SK-N-SH treated with all-trans-retinoic acid at 6 μM for 48 hours (cell line): ENCODE measurements around the gene PCED1A.

Experiments used
- ARNTL ChIP-seq: fragments of 450-650 bp; formaldehyde crosslinking; IDR thresholded peaks from 2 replicates; pipeline ENCODE4 v1.5.0; 2020; ENCODE audit warnings: low read depth, mild to moderate bottlenecking, moderate library complexity, borderline replicate concordance
- CSDC2 ChIP-seq: fragments of 250-450 bp; sonication (Bioruptor Pico); IDR thresholded peaks from 2 replicates; pipeline ENCODE4 v1.5.0; 2020; ENCODE audit warnings: mild to moderate bottlenecking, moderate library complexity
- ESRRG ChIP-seq: fragments of 250-450 bp; sonication (Bioruptor Pico); IDR thresholded peaks from 2 replicates; pipeline ENCODE4 v1.6.1; 2021; ENCODE audit warnings: mild to moderate bottlenecking
- GLIS3 ChIP-seq: fragments of 250-450 bp; sonication (Bioruptor Pico); IDR thresholded peaks from 2 replicates; pipeline ENCODE4 v1.5.0; 2020; ENCODE audit warnings: mild to moderate bottlenecking, moderate library complexity
- ISL1 ChIP-seq: fragments of 250-450 bp; sonication (Bioruptor Pico); IDR thresholded peaks from 2 replicates; pipeline ENCODE4 v2.1.2; 2022; ENCODE audit warnings: mild to moderate bottlenecking, moderate library complexity
- PPARA ChIP-seq: fragments of 250-450 bp; sonication (Bioruptor Pico); IDR thresholded peaks from 2 replicates; pipeline ENCODE4 v1.5.0; 2020; ENCODE audit warnings: mild to moderate bottlenecking, borderline replicate concordance
- RARB ChIP-seq: fragments of 250-450 bp; sonication (Bioruptor Pico); IDR thresholded peaks from 2 replicates; pipeline ENCODE4 v1.8.0; 2021; ENCODE audit warnings: mild to moderate bottlenecking, moderate library complexity
- SNAI2 ChIP-seq: fragments of 250-450 bp; sonication (Bioruptor Pico); IDR thresholded peaks from 2 replicates; pipeline ENCODE4 v1.5.0; 2020; ENCODE audit warnings: mild to moderate bottlenecking, moderate library complexity
- TOX ChIP-seq: fragments of 250-450 bp; sonication (Bioruptor Pico); IDR thresholded peaks from 2 replicates; pipeline ENCODE4 v1.8.0; 2021; ENCODE audit warnings: mild to moderate bottlenecking, moderate library complexity, borderline replicate concordance
- ZFP30 ChIP-seq: fragments of 450-650 bp; formaldehyde crosslinking; IDR thresholded peaks from 2 replicates; pipeline ENCODE4 v1.5.0; 2022; ENCODE audit warnings: mild to moderate bottlenecking, moderate library complexity
- TF ChIP-seq, protein P1 (sequence below): fragments of 250-450 bp; sonication (Bioruptor Pico); IDR thresholded peaks from 2 replicates; pipeline ENCODE4 v1.8.0; 2020; ENCODE audit warnings: mild to moderate bottlenecking, moderate library complexity, borderline replicate concordance
- TF ChIP-seq, protein P2 (sequence below): fragments of 250-450 bp; sonication (Bioruptor Pico); IDR thresholded peaks from 2 replicates; pipeline ENCODE4 v1.5.1; 2020; ENCODE audit warnings: low read depth, mild to moderate bottlenecking, moderate library complexity
- TF ChIP-seq, protein P3 (sequence below): fragments of 250-450 bp; sonication (Bioruptor Pico); IDR thresholded peaks from 2 replicates; pipeline ENCODE4 v1.5.1; 2021; ENCODE audit warnings: mild to moderate bottlenecking, moderate library complexity

DNA sequence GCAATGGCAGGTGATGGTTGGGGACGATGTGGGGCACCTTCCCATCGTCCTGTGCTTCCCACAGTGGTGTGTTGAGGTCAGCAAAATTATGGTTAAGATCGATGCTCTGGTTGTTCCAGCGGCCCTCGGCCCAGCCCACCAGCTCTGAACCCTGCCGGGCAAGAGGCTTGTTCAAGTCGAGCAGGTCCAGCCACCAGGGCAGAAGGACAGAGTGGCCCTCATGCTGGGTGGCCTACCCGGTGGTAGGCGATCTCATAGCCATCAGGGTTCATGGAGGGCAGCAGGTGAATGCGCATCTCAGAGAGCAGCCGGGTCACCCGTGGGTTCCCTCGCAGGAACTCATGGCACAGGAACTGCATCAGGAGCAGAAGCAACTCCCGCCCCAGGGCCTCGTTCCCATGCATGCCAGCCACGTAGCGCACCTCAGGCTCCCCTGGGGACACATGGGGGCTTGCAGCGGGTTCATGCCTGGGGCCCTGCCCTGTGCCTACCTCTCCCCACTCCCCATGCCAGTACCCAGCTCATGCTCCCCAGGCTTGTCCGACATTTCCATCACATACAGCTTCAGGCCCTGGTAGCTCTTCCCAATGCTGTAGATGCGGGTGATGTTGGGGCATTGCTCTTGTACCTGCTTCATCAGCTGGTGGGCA lies 44.3 kb downstream of the PCED1A start:
- TF ChIP-seq, protein P1, sequence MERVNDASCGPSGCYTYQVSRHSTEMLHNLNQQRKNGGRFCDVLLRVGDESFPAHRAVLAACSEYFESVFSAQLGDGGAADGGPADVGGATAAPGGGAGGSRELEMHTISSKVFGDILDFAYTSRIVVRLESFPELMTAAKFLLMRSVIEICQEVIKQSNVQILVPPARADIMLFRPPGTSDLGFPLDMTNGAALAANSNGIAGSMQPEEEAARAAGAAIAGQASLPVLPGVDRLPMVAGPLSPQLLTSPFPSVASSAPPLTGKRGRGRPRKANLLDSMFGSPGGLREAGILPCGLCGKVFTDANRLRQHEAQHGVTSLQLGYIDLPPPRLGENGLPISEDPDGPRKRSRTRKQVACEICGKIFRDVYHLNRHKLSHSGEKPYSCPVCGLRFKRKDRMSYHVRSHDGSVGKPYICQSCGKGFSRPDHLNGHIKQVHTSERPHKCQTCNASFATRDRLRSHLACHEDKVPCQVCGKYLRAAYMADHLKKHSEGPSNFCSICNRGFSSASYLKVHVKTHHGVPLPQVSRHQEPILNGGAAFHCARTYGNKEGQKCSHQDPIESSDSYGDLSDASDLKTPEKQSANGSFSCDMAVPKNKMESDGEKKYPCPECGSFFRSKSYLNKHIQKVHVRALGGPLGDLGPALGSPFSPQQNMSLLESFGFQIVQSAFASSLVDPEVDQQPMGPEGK (CRISPR knock-in tag): no peak
- no peak for TF ChIP-seq PPARA (CRISPR knock-in tag)
- TF ChIP-seq, protein P2, sequence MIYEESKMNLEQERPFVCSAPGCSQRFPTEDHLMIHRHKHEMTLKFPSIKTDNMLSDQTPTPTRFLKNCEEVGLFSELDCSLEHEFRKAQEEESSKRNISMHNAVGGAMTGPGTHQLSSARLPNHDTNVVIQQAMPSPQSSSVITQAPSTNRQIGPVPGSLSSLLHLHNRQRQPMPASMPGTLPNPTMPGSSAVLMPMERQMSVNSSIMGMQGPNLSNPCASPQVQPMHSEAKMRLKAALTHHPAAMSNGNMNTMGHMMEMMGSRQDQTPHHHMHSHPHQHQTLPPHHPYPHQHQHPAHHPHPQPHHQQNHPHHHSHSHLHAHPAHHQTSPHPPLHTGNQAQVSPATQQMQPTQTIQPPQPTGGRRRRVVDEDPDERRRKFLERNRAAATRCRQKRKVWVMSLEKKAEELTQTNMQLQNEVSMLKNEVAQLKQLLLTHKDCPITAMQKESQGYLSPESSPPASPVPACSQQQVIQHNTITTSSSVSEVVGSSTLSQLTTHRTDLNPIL (CRISPR knock-in tag): no peak
- no peak for TF ChIP-seq ZFP30 (CRISPR knock-in tag)
- TF ChIP-seq TOX (CRISPR knock-in tag): no peak
- TF ChIP-seq ARNTL (CRISPR knock-in tag): no peak
- TF ChIP-seq, protein P3, sequence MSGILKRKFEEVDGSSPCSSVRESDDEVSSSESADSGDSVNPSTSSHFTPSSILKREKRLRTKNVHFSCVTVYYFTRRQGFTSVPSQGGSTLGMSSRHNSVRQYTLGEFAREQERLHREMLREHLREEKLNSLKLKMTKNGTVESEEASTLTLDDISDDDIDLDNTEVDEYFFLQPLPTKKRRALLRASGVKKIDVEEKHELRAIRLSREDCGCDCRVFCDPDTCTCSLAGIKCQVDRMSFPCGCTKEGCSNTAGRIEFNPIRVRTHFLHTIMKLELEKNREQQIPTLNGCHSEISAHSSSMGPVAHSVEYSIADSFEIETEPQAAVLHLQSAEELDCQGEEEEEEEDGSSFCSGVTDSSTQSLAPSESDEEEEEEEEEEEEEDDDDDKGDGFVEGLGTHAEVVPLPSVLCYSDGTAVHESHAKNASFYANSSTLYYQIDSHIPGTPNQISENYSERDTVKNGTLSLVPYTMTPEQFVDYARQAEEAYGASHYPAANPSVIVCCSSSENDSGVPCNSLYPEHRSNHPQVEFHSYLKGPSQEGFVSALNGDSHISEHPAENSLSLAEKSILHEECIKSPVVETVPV (CRISPR knock-in tag): no peak
- no peak for TF ChIP-seq SNAI2 (CRISPR knock-in tag)
- no peak for TF ChIP-seq GLIS3 (CRISPR knock-in tag)
- TF ChIP-seq CSDC2 (CRISPR knock-in tag): no peak
- no peak for TF ChIP-seq ESRRG
- TF ChIP-seq RARB (CRISPR knock-in tag): no peak
- TF ChIP-seq ISL1 (CRISPR knock-in tag): no peak
